HG03025 (cell line): ENCODE measurements around the gene ZC2HC1B.

Experiments used
- ATAC-seq: cut with Tn5 transposase; IDR thresholded peaks from one replicate; pipeline ENCODE4 v1.9.1; 2021; ENCODE audit warnings: mild to moderate bottlenecking, moderate library complexity; ENCODE audit not compliant: unreplicated experiment, low FRiP score

ZC2HC1B gene

GRCh38 chr6:143958839-143959399, 94.6 kb downstream of the ZC2HC1B start:
- ATAC-seq = no peak

GRCh38 chr6:143959927-143960326, 95.7 kb downstream of the ZC2HC1B start:
- no peak for ATAC-seq

DNA sequence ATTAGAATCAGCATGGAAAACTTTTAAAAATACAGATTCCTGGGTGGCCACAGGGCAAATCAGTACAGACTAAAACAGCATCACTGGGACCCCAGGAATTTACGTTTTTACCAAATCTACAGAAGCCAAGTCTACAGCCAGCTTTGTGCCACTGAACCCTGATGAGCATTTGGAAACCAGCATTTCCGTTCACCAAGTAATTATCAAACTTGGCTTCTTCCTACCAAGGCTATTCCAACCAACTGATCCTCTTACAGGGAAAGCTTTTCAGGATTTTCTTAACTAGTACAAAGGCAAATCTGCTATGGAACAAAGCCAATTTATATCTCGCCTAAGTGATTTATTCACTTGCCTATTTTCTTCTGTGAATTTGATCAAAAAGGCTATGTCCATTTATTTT, 96.8 kb downstream of the ZC2HC1B start:
- ATAC-seq = no peak

DNA sequence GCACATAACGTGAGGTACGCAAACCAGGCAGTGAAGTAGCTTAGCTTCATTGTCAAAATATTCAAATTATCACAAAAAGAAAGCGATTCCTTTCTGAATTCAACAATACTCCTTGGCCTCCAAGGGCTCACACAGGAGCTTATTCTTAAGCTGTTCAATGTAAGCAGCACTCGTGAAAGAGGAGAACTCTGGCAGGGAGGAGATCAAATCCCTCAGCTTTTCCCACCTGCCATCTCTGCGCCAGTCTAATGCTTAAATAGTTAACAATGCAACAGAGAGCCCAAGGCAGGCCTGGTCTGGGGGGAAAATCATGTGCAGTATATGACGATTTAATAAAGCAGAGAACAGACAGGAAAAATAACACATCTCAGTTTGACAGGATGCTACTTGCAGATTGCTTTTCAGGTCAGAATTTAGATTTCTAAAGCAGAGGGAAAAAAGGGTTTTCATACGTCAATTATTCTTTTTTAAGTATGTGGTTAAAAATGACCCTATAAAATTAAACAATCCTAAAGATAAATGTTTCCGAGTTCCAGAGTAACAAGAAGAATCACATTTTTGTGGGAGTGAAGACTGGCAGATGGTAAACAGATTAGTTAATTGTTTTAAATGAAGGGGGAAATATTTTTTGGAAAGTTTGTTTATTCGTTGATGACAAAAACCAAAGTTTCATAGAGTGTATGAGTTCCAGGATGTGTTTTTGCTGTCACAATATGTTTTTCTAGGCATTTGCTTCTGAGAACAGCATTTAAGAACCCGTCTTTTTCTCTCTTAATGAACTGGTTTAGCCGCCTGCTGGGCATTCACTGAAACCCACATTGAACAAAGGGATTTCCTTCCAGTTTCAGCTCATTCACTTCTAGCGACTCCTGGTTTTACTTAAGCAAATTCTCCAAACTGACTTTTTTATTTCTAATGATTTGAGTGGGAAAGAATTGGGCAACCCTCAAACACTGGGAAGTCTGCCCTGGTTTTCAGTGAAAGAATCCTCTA, 97.9 kb downstream of the ZC2HC1B start:
- no peak for ATAC-seq

DNA sequence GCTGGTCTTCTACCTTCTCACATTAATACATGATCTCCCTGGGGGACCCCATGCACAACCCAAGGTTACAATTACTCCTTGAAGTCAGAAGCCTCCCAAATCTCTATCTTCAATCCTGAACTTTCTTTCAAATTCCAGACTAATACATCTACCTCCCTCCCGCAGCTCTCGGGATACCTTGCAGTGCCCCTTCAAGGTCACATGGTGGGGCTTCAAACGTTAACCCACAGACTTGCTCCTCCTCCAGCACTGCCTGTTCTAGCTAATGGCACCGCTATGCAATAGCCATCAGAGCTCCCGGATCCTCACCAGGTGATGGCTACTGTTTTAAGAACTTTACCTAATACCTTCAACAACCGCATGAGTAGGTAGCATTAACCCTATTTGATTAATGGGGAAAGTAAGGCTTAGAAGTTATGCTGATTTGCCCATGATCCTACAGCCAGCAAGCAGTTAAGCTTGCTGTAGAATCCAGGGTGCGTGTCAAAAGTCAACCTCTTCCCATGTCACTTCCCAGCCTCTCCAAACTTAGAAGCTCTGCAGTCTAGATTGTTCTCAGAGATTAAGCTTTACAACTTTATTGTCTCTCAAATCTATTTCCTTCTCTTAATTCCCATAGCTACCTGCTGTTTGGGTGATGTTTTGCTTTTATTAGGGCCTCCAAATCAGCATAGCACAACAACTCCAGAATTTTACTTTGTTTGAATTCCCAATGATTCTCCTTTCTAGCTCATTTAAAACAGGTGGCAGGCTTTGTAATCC, 99.1 kb downstream of the ZC2HC1B start:
- ATAC-seq = no peak

DNA sequence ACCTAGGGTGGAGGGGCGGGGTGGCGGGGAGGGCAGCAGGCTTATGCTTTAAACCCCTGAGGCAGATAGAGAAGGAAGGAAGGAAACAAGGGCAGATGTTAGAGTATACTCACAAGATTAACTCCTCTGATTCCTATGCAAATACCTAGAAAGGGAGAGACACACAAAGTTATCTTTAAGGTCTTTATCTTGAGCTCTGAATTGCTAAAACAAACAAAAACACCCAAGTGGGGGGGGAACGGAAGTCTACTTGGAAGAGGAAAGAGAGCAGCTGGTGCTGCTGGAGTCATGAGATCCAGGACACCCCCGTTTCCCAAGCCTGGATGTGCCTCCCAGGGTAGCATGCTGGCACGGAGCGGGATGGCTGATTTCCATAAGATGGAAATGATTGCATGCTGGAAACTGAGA, 100.4 kb downstream of the ZC2HC1B start:
- ATAC-seq = no peak

- ATAC-seq = no peak
Measured at GRCh38 chr6:143965503-143966171, 101.4 kb downstream of the ZC2HC1B start.

DNA sequence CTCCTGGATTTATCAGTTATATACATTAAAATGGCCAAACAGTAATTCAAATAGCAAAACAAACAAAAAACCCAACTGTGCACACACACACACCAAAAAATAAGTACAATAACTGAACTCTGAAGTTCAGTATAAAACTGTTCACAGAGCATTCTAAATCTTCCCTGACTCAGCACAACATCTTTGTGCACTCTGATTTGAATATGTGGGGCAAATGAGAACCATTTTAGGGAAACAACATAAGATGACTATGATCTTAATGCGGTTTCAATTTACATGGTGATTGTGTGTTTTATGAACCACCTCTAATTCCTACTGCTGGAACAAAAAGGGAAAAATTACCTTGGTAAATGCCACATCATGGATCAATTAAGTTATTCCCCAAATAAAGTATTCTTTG, 102.0 kb downstream of the ZC2HC1B start:
- ATAC-seq = no peak

- ATAC-seq = no peak
Measured at GRCh38 chr6:143967706-143968376, 103.6 kb downstream of the ZC2HC1B start.

DNA sequence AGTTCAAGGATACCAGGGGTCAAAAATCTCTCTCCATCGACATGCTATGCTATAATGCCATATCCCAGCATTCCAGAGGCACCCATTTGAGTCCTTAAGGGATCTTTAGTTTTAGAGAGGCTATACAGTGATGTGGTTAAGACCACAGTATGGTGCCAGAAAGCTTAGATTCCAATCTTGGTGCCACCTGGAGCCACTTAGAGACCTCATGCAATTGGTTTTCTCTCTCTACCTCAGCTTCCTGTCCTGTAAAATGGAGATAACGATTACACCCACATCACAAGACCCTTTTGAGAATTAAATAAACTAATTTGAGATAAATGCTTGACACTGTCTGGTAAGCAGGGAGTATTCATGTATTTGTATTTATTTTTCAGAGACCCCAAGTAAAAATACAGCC, 104.8 kb downstream of the ZC2HC1B start:
- no peak for ATAC-seq

- ATAC-seq = no peak
Measured at GRCh38 chr6:143970456-143971218, 106.4 kb downstream of the ZC2HC1B start.

GRCh38 chr6:143971482-143972205, 107.4 kb downstream of the ZC2HC1B start:
- ATAC-seq = no peak

GRCh38 chr6:143973097-143973966, 109.1 kb downstream of the ZC2HC1B start:
- no peak for ATAC-seq

DNA sequence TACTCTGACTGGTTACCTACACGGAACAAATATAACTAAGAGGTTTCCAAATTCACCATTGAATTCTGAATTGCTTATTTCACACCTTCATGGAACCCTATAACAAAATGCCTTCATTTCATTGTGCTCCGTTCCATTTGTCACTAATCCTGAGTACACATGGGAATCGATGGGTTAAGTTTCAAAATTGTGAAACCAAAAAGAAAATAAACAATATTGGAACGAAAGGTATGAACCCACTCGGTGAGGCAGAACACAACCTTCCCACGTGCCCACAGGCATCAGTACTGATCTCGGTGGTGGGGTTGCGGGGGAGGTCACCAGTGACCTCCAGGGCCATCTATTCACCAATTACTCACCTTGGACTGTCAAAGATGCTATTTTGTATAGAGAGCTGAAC, 109.8 kb downstream of the ZC2HC1B start:
- no peak for ATAC-seq

DNA sequence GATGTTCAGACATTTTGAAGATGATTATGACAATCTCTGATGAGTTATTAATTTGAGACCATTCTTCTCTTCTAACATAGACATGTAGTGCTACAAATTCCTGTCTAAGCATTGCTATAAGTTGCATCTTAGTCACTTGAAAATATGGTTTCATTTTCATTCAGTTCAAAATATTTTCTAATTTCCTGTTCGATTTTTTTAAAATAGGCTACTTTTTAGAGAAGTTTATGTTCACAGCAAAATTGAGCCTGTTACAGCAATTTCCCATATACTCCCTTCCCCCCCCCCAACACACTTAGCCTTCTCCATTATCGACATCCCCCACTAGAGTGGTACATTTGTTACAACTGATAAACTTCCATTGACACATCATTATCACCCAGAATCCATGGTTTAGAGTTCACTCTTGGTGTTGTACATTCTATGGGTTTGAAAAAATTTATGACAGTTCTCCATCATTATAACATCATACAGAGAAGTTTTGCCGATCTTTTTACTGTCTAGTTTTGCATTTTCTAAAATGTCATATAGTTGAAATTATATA, 112.6 kb downstream of the ZC2HC1B start:
- ATAC-seq = no peak

- no peak for ATAC-seq
Measured at GRCh38 chr6:143980921-143981320, 116.6 kb downstream of the ZC2HC1B start.

DNA sequence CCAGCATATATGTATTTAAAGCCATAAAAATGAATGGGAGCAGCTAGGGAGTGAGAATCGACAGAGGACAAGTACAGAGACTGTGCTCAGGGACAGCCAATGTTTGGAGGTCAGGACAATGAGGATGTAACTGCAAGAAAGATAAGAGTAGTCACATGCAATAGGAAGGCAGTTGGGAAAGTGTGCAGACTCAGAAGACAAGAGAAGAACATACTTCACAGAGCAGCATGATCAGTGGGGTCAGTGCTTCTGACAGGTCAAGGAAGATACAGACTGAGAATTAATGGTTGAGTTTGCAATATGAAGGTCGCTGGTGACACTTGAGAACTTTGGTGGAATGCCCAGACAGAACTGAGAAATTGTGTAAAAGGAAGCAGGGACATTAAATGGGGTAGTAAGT, 118.7 kb downstream of the ZC2HC1B start:
- ATAC-seq = no peak

- no peak for ATAC-seq
Measured at GRCh38 chr6:143984666-143985065, 120.4 kb downstream of the ZC2HC1B start.
